ENCODE data around the gene ZNF439.

- no peak for TF ChIP-seq ZNF570 (CRISPR knock-in tag; IDR thresholded peaks at IDR 0.05; ENCODE audit: borderline replicate concordance)
- no peak for TF ChIP-seq ZNF230 (CRISPR knock-in tag; IDR thresholded peaks at IDR 0.05)
- TF ChIP-seq RFX5 (IDR thresholded peaks at IDR 0.05; ENCODE audit: low read depth, low read length): no peak
- TF ChIP-seq ATF3 (CRISPR knock-in tag; IDR thresholded peaks at IDR 0.05): no peak
Measured at GRCh38 chr19:11868188-11868587, 19.7 kb downstream of the ZNF439 start.
